Chondrocyte (in vitro differentiated cells): ENCODE measurements around the gene ITGB1. TPM values are rescaled to one million over a fixed set of nuclear protein-coding genes. Genes with fewer than 3 reads are reported as not detected.
A peak's percentile ranks its signal among the peaks of the same experiment; 100 is the strongest.
"Not testable (repeated sequence)": the region's sequence is repeated elsewhere in the genome, so short reads cannot be mapped to it uniquely, and the experiment has no call there.

ENCODE experiments used
- DNase-seq: peaks from one replicate; pipeline ENCODE4 v3.0.0; 2021; ENCODE audit warnings: mixed read lengths, low spot score
- H3K27ac Mint-ChIP-seq: one replicate; pipeline ENCODE4 v1.8.0; 2021; ENCODE audit warnings: mild to moderate bottlenecking, moderate library complexity, mixed read lengths; ENCODE audit not compliant: unreplicated experiment
- H3K27me3 Mint-ChIP-seq: 2 replicates; pipeline ENCODE4 v1.8.0; 2021; ENCODE audit warnings: low read depth, mixed read lengths
- H3K36me3 Mint-ChIP-seq: 2 replicates; pipeline ENCODE4 v1.8.0; 2021; ENCODE audit warnings: low read depth, mixed read lengths
- H3K4me1 Mint-ChIP-seq: 2 replicates; pipeline ENCODE4 v1.8.0; 2021; ENCODE audit warnings: low read depth, mild to moderate bottlenecking, mixed read lengths
- H3K4me3 Mint-ChIP-seq: one replicate; pipeline ENCODE4 v1.8.0; 2021; ENCODE audit warnings: mild to moderate bottlenecking, moderate library complexity, mixed read lengths; ENCODE audit not compliant: unreplicated experiment
- H3K9me3 Mint-ChIP-seq: 2 replicates; pipeline ENCODE4 v1.8.0; 2021; ENCODE audit warnings: low read depth, mixed read lengths
- total RNA-seq: library from RNA; stranded (reverse); gene quantifications from 3 replicates; pipeline ENCODE4 v1.2.1, GENCODE V29; 2021
- TF ChIP-seq, protein P1 (sequence below): fragments of 200-600 bp; sonication (generic); IDR thresholded peaks from 2 replicates; pipeline ENCODE4 v1.5.0; 2021; ENCODE audit warnings: antibody characterized with exemption, mild to moderate bottlenecking, moderate library complexity

ITGB1 gene
- total RNA-seq, 1 donor from 2014 or later: 1,183 TPM

DNA sequence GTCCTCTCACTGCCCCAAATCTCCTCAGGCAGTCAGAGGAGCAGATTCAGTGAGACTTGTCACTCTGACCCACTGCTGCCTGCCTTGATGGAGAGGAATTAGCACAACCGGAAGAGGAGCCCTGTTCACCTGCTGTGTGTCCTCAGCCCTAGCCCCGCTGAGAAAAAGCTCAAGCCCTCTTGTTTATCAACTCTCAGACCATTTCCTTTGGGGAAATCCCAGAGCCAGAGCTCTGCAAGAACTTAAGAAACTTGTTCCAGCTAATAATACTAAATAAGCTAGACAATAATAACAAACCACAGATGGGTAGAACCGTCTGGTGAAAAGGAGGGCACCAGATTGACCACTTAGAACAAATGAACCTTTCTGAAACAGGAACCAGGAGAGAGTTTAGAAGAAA lies 37.7 kb upstream of the ITGB1 start:
- H3K4me3 Mint-ChIP-seq: no peak overlapping the region
- H3K4me1 Mint-ChIP-seq: peaks cover 26% of the 10 kb centered on the region
- H3K27ac Mint-ChIP-seq: no peak overlapping the region
- no peak for DNase-seq
- peaks cover 13% of the 10 kb centered on the region for H3K9me3 Mint-ChIP-seq
- H3K36me3 Mint-ChIP-seq: peaks cover 2% of the 10 kb centered on the region
- no peaks in the 10 kb centered on the region for H3K27me3 Mint-ChIP-seq
- TF ChIP-seq, protein P1, sequence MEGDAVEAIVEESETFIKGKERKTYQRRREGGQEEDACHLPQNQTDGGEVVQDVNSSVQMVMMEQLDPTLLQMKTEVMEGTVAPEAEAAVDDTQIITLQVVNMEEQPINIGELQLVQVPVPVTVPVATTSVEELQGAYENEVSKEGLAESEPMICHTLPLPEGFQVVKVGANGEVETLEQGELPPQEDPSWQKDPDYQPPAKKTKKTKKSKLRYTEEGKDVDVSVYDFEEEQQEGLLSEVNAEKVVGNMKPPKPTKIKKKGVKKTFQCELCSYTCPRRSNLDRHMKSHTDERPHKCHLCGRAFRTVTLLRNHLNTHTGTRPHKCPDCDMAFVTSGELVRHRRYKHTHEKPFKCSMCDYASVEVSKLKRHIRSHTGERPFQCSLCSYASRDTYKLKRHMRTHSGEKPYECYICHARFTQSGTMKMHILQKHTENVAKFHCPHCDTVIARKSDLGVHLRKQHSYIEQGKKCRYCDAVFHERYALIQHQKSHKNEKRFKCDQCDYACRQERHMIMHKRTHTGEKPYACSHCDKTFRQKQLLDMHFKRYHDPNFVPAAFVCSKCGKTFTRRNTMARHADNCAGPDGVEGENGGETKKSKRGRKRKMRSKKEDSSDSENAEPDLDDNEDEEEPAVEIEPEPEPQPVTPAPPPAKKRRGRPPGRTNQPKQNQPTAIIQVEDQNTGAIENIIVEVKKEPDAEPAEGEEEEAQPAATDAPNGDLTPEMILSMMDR: no peak

DNA sequence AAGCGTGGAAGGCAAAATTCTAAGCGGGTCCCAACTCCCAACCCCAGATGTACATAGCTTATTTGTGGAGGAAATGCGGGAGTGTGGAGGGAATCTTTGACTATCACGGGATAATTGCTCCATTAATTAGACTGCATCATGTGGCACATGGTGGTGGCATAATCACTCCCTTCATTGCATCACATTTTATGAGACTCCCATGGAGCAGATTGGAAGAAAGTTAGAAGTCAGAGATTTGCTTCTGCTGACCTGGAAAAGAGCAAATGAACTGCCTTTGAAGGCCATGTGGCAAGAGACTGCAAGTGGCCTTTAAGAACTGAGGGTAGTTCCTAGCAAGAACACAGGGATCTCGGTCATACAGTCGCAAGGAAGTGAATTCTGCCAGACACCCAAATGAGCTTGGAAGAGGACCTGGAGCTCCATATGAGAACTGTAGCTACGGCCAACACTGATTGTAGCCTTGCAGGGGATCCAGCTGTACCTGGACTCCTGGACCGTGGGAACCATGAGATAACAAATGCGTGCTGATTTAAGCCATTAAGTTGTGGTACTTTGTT lies 37.1 kb upstream of the ITGB1 start:
- Mint-ChIP-seq H3K36me3 (peaks cover 3% of the 10 kb centered on the region), H3K4me3 (no peak overlapping the region), H3K9me3 (peaks cover 13% of the 10 kb centered on the region), H3K4me1 (peaks cover 26% of the 10 kb centered on the region), H3K27ac (peak overlapping the region; percentile 58), H3K27me3 (no peaks in the 10 kb centered on the region)
- no peak for DNase-seq
- TF ChIP-seq, protein P1: no peak

DNA sequence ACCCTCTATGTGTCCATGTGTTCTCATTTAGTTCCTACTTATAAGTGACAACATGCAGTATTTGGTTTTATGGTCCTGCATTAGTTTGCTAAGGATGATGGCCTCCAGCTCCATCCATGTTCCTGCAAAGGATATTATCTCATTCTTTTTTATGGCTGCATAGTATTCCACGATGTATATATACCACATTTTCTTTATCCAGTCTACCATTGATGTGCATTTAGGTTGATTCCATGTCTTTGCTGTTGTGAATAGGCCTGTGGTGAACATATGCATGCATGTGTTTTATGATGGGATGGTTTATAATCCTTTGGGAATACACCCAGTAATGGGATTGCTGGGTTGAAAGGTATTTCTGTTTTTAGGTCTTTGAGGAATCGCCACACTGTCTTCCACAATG lies 36.6 kb upstream of the ITGB1 start:
- not testable (repeated sequence) for H3K36me3 Mint-ChIP-seq, H3K27ac Mint-ChIP-seq, H3K9me3 Mint-ChIP-seq, H3K27me3 Mint-ChIP-seq, DNase-seq, H3K4me3 Mint-ChIP-seq
- peaks cover 26% of the 10 kb centered on the region for H3K4me1 Mint-ChIP-seq

DNA sequence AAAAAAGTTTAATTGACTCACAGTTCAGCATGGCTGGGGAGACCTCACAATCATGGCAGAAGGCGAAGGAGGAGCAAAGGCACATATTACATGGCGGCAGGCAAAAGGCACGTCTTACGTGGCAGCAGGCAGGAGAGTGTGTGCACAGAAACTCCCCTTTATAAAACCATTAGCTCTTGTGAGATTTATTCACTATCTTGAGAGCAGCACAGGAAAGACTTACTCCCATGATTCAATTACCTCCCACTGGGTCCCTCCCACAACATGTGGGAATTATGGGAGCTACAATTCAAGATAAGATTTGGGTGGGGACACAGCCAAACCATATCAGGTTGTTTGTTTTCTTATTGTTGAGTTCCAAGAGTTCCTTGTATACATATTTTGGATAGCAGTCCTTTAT lies 34.3 kb upstream of the ITGB1 start:
- not testable (repeated sequence) for H3K9me3 Mint-ChIP-seq, DNase-seq, H3K27me3 Mint-ChIP-seq, H3K4me3 Mint-ChIP-seq, H3K36me3 Mint-ChIP-seq
- peak overlapping the region; percentile 81 for H3K27ac Mint-ChIP-seq
- peaks cover 26% of the 10 kb centered on the region for H3K4me1 Mint-ChIP-seq

DNA sequence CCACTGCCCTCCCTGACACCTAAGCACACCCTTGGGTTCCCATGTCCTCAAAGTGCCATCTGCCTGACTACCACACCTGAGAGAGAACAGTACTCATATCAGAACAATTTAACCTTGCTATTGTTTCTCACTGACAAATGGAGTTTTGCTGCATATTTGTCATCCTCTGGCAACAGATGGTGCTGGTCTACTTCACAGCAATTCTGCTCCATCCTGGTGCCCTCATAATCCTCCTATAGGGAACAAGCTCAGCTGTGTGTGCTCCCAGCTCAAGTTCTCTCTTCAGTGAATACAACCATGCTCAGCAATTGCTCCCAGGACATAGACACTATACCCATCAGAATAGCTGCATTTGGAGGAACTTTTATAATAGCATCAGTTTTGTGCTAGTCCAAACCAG lies 32.8 kb upstream of the ITGB1 start:
- TF ChIP-seq, protein P1: no peak
- Mint-ChIP-seq H3K27me3 (no peaks in the 10 kb centered on the region), H3K27ac (no peak overlapping the region), H3K4me1 (peaks cover 24% of the 10 kb centered on the region), H3K4me3 (no peak overlapping the region), H3K9me3 (peaks cover 4% of the 10 kb centered on the region), H3K36me3 (peaks cover 3% of the 10 kb centered on the region)
- DNase-seq: no peak

DNA sequence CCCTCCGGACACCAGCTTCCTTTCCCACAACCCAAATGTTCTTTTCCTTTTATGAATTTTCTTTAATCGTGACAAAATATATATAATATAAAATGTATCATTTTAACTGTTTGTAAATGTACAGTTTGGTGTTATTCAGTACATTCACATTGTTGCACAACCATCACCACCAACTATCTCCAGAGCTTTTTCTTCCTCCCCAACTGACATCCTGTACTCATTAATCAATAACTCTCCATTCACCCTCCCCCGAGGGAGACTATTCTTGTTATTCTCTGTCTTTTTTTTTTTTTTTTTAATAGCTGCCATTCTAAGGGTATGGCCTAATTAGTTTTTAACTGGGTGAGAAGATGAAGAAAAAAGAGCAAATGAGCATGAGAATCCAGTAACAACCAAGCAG lies 30.6 kb upstream of the ITGB1 start:
- peaks cover 4% of the 10 kb centered on the region for H3K9me3 Mint-ChIP-seq
- TF ChIP-seq, protein P1: no peak
- peaks cover 31% of the 10 kb centered on the region for H3K4me1 Mint-ChIP-seq
- no peak for DNase-seq
- no peak overlapping the region for H3K27ac Mint-ChIP-seq
- H3K36me3 Mint-ChIP-seq: peaks cover 3% of the 10 kb centered on the region
- H3K27me3 Mint-ChIP-seq: no peaks in the 10 kb centered on the region
- H3K4me3 Mint-ChIP-seq: no peak overlapping the region
